H9 (cell line): ENCODE results near the gene CNIH1. TPM values are rescaled to one million over a fixed set of nuclear protein-coding genes. Genes with fewer than 3 reads are reported as not detected.

Experiments
- DNase-seq: peaks from one replicate; pipeline ENCODE4 v3.0.0-alpha.2; 2017
- H2AFZ ChIP-seq: one replicate; pipeline ENCODE4 v1.6.1; 2013; ENCODE audit warnings: mild to moderate bottlenecking, low read length, control low read depth, moderate library complexity
- H2AK5ac ChIP-seq: 2 replicates; pipeline ENCODE4 v1.6.1; 2013; ENCODE audit warnings: low read length, control low read depth, mixed read lengths; ENCODE audit not compliant: insufficient read length
- H2BK120ac ChIP-seq: one replicate; pipeline ENCODE4 v1.6.1; 2013; ENCODE audit warnings: low read depth, mild to moderate bottlenecking, low read length, control low read depth, inconsistent platforms; ENCODE audit not compliant: poor library complexity, severe bottlenecking
- H2BK12ac ChIP-seq: 2 replicates; pipeline ENCODE4 v1.6.1; 2013; ENCODE audit warnings: low read length, control low read depth, mixed read lengths, low read depth; ENCODE audit not compliant: insufficient read length
- H2BK15ac ChIP-seq: 2 replicates; pipeline ENCODE4 v1.6.1; 2013; ENCODE audit warnings: low read depth, low read length, control low read depth
- H2BK20ac ChIP-seq: one replicate; pipeline ENCODE4 v1.6.1; 2013; ENCODE audit warnings: low read depth, mild to moderate bottlenecking, low read length, control low read depth, inconsistent platforms; ENCODE audit not compliant: poor library complexity, severe bottlenecking
- H2BK5ac ChIP-seq: 2 replicates; pipeline ENCODE4 v1.6.1; 2013; ENCODE audit warnings: low read length, control low read depth, mixed read lengths; ENCODE audit not compliant: insufficient read length
- H3K14ac ChIP-seq: 2 replicates; pipeline ENCODE4 v1.6.1; 2013; ENCODE audit warnings: low read length, control low read depth; ENCODE audit not compliant: insufficient read depth
- H3K18ac ChIP-seq: 2 replicates; pipeline ENCODE4 v1.6.1; 2013; ENCODE audit warnings: low read depth, mild to moderate bottlenecking, mixed read lengths, low read length, control low read depth; ENCODE audit not compliant: insufficient read length
- H3K23ac ChIP-seq: 2 replicates; pipeline ENCODE4 v1.6.1; 2013; ENCODE audit warnings: low read length, control low read depth, mixed read lengths, low read depth; ENCODE audit not compliant: insufficient read length
- H3K23me2 ChIP-seq: 2 replicates; pipeline ENCODE4 v1.6.1; 2013; ENCODE audit warnings: low read depth, mild to moderate bottlenecking, mixed read lengths, low read length, control low read depth; ENCODE audit not compliant: insufficient read length, poor library complexity, severe bottlenecking
- H3K27ac ChIP-seq: 2 replicates; pipeline ENCODE4 v1.5.1; 2013; ENCODE audit warnings: low read length, control low read depth, mixed read lengths, low read depth; ENCODE audit not compliant: insufficient read length
- H3K27me3 ChIP-seq: 2 replicates; pipeline ENCODE4 v1.6.1; 2013; ENCODE audit warnings: low read length, control low read depth, inconsistent platforms; ENCODE audit not compliant: insufficient read depth
- H3K4ac ChIP-seq: 2 replicates; pipeline ENCODE4 v1.6.1; 2013; ENCODE audit warnings: low read depth, mild to moderate bottlenecking, control low read depth, inconsistent platforms, low read length, moderate library complexity
- H3K4me1 ChIP-seq: 2 replicates; pipeline ENCODE4 v1.6.1; 2013; ENCODE audit warnings: low read length, control low read depth, inconsistent platforms; ENCODE audit not compliant: insufficient read depth
- H3K4me2 ChIP-seq: 2 replicates; pipeline ENCODE4 v1.6.1; 2013; ENCODE audit warnings: low read length, control low read depth, mixed read lengths; ENCODE audit not compliant: insufficient read length, insufficient read depth
- H3K56ac ChIP-seq: 2 replicates; pipeline ENCODE4 v1.6.1; 2013; ENCODE audit warnings: low read depth, mild to moderate bottlenecking, mixed read lengths, low read length, control low read depth; ENCODE audit not compliant: insufficient read length
- H3K79me1 ChIP-seq: 2 replicates; pipeline ENCODE4 v1.6.1; 2013; ENCODE audit warnings: low read depth, mild to moderate bottlenecking, moderate library complexity, low read length, control low read depth, inconsistent platforms; ENCODE audit not compliant: insufficient read depth, poor library complexity, severe bottlenecking
- H3K79me2 ChIP-seq: 2 replicates; pipeline ENCODE4 v1.6.1; 2013; ENCODE audit warnings: low read length, control low read depth, inconsistent platforms; ENCODE audit not compliant: insufficient read depth
- H3K9ac ChIP-seq: 2 replicates; pipeline ENCODE4 v1.6.1; 2013; ENCODE audit warnings: low read length, control low read depth, mixed read lengths; ENCODE audit not compliant: insufficient read length; ENCODE audit errors: extremely low read depth
- H3K9me3 ChIP-seq: one replicate; pipeline ENCODE4 v1.6.1; 2013; ENCODE audit warnings: low read depth, low read length, inconsistent platforms; ENCODE audit not compliant: control insufficient read depth
- H3T11ph ChIP-seq: one replicate; pipeline ENCODE4 v1.6.1; 2013; ENCODE audit warnings: mild to moderate bottlenecking, low read length, control low read depth, inconsistent platforms
- H4K20me1 ChIP-seq: one replicate; pipeline ENCODE4 v1.6.1; 2013; ENCODE audit not compliant: control insufficient read depth, insufficient read length, insufficient read depth
- H4K5ac ChIP-seq: 2 replicates; pipeline ENCODE4 v1.6.1; 2013; ENCODE audit warnings: low read depth, mild to moderate bottlenecking, mixed read lengths, low read length, control low read depth; ENCODE audit not compliant: insufficient read length
- H4K8ac ChIP-seq: replicated peaks from 2 replicates; pipeline ENCODE4 v1.6.1; 2013; ENCODE audit warnings: low read length, control low read depth, mixed read lengths, low read depth; ENCODE audit not compliant: insufficient read length
- H4K91ac ChIP-seq: 2 replicates; pipeline ENCODE4 v1.6.1; 2013; ENCODE audit warnings: low read depth, mild to moderate bottlenecking, moderate library complexity, mixed read lengths, low read length, control low read depth; ENCODE audit not compliant: insufficient read length
- H3K27ac Mint-ChIP-seq, 3 experiments: 2 replicates in 2 of 3; 3 replicates in 1 of 3; pipeline ENCODE4 v1.8.0; 2020 to 2021; ENCODE audit warnings: mixed read lengths in 3 of 3, mild to moderate bottlenecking in 1 of 3, moderate library complexity in 1 of 3
- H3K27me3 Mint-ChIP-seq: 2 replicates; pipeline ENCODE4 v1.8.0; 2021; ENCODE audit warnings: low read depth, mild to moderate bottlenecking, moderate library complexity, mixed read lengths
- H3K36me3 Mint-ChIP-seq, 3 experiments: 2 replicates in 2 of 3; 3 replicates in 1 of 3; pipeline ENCODE4 v1.8.0; 2020 to 2021; ENCODE audit warnings: low read depth in 3 of 3, mixed read lengths in 3 of 3; ENCODE audit not compliant: insufficient read depth in 1 of 3
- H3K4me1 Mint-ChIP-seq, 2 experiments: 2 replicates each; pipeline ENCODE4 v1.8.0; 2020; ENCODE audit warnings: mixed read lengths in 2 of 2
- H3K4me3 Mint-ChIP-seq, 2 experiments: 2 replicates in 1 of 2; 3 replicates in 1 of 2; pipeline ENCODE4 v1.8.0; 2020 to 2021; ENCODE audit warnings: mild to moderate bottlenecking in 2 of 2, mixed read lengths in 2 of 2, moderate library complexity in 1 of 2
- H3K9me3 Mint-ChIP-seq, 2 experiments: 2 replicates in 1 of 2; 3 replicates in 1 of 2; pipeline ENCODE4 v1.8.0; 2020; ENCODE audit warnings: mild to moderate bottlenecking in 2 of 2, mixed read lengths in 2 of 2, moderate library complexity in 1 of 2
- CTCF ChIP-seq: fragments of 200-600 bp; sonication (generic); conservative IDR thresholded peaks from 3 replicates; pipeline ENCODE4 v1.8.0; 2021; ENCODE audit warnings: antibody characterized with exemption, mild to moderate bottlenecking
- WGBS: extraction: QIAGEN DNeasy Blood & Tissue Kit; methylation state at CpG from one replicate; pipeline ENCODE4 v1.1.7; 2013; ENCODE audit warnings: missing lambda C conversion rate, low lambda C conversion rate, mixed read lengths; ENCODE audit not compliant: insufficient read length; ENCODE audit errors: extremely low coverage; 5-methylcytosine and 5-hydroxymethylcytosine counted together
- total RNA-seq: library from RNA; stranded (reverse); gene quantifications from 2 replicates; pipeline ENCODE4 v1.2.1, GENCODE V29; 2021

The CNIH1 gene
- total RNA-seq, 1 experiment from 2014 or later: 99.3 TPM

GRCh38 chr14:54470701-54471100, 29.5 kb upstream of the CNIH1 start:
- Histone ChIP-seq H4K5ac (no peak overlapping the region), H2AK5ac (no peak overlapping the region), H3K9ac (no peak overlapping the region), H3K23ac (no peak overlapping the region), H3K23me2 (no peaks in the 10 kb centered on the region), H3K4ac (no peak overlapping the region), H3K4me1 (no peaks in the 10 kb centered on the region), H2BK20ac (no peak overlapping the region), H3K14ac (no peak overlapping the region), H2BK120ac (no peak overlapping the region), H3K27ac (no peak overlapping the region), H3K18ac (no peak overlapping the region), H3K56ac (no peak overlapping the region), H4K20me1 (no peaks in the 10 kb centered on the region), H3T11ph (no peak overlapping the region), H2BK5ac (no peak overlapping the region), H2AFZ (no peak overlapping the region), H3K27me3 (no peaks in the 10 kb centered on the region), H4K8ac (no peak overlapping the region), H3K79me1 (no peaks in the 10 kb centered on the region), H3K4me2 (no peak overlapping the region), H3K79me2 (no peaks in the 10 kb centered on the region), H3K9me3 (no peaks in the 10 kb centered on the region), H4K91ac (no peak overlapping the region), H2BK12ac (no peak overlapping the region), H2BK15ac (no peak overlapping the region)
- Mint-ChIP-seq H3K27me3 (peaks cover 2% of the 10 kb centered on the region; the same call in 1 of the 2 replicates), H3K9me3 (peaks cover 12 to 16% of the 10 kb centered on the region in 2 experiments), H3K36me3 (peaks cover 13 to 19% (median 18%) of the 10 kb centered on the region in 3 experiments), H3K4me3 (no peak overlapping the region), H3K27ac (peak overlapping the region in 1 of 3 experiments; percentile 42; a peak in 1 of 7 replicates), H3K4me1 (peaks cover 16 to 19% of the 10 kb centered on the region in 2 experiments)
- TF ChIP-seq CTCF: no peak
- DNase-seq: no peak
- no CpG with 5 or more reads among the region's 4 CpGs for WGBS
